H9 (cell line): ENCODE data around the gene FRY. TPM values are rescaled to one million over a fixed set of nuclear protein-coding genes. Genes with fewer than 3 reads are reported as not detected.

ENCODE experiments used
- DNase-seq: peaks from one replicate; pipeline ENCODE4 v3.0.0-alpha.2; 2017
- H2AFZ ChIP-seq: one replicate; pipeline ENCODE4 v1.6.1; 2013; ENCODE audit warnings: mild to moderate bottlenecking, low read length, control low read depth, moderate library complexity
- H2AK5ac ChIP-seq: 2 replicates; pipeline ENCODE4 v1.6.1; 2013; ENCODE audit warnings: low read length, control low read depth, mixed read lengths; ENCODE audit not compliant: insufficient read length
- H2BK120ac ChIP-seq: one replicate; pipeline ENCODE4 v1.6.1; 2013; ENCODE audit warnings: low read depth, mild to moderate bottlenecking, low read length, control low read depth, inconsistent platforms; ENCODE audit not compliant: poor library complexity, severe bottlenecking
- H2BK12ac ChIP-seq: 2 replicates; pipeline ENCODE4 v1.6.1; 2013; ENCODE audit warnings: low read length, control low read depth, mixed read lengths, low read depth; ENCODE audit not compliant: insufficient read length
- H2BK15ac ChIP-seq: 2 replicates; pipeline ENCODE4 v1.6.1; 2013; ENCODE audit warnings: low read depth, low read length, control low read depth
- H2BK20ac ChIP-seq: one replicate; pipeline ENCODE4 v1.6.1; 2013; ENCODE audit warnings: low read depth, mild to moderate bottlenecking, low read length, control low read depth, inconsistent platforms; ENCODE audit not compliant: poor library complexity, severe bottlenecking
- H2BK5ac ChIP-seq: 2 replicates; pipeline ENCODE4 v1.6.1; 2013; ENCODE audit warnings: low read length, control low read depth, mixed read lengths; ENCODE audit not compliant: insufficient read length
- H3K14ac ChIP-seq: 2 replicates; pipeline ENCODE4 v1.6.1; 2013; ENCODE audit warnings: low read length, control low read depth; ENCODE audit not compliant: insufficient read depth
- H3K18ac ChIP-seq: 2 replicates; pipeline ENCODE4 v1.6.1; 2013; ENCODE audit warnings: low read depth, mild to moderate bottlenecking, mixed read lengths, low read length, control low read depth; ENCODE audit not compliant: insufficient read length
- H3K23ac ChIP-seq: 2 replicates; pipeline ENCODE4 v1.6.1; 2013; ENCODE audit warnings: low read length, control low read depth, mixed read lengths, low read depth; ENCODE audit not compliant: insufficient read length
- H3K23me2 ChIP-seq: 2 replicates; pipeline ENCODE4 v1.6.1; 2013; ENCODE audit warnings: low read depth, mild to moderate bottlenecking, mixed read lengths, low read length, control low read depth; ENCODE audit not compliant: insufficient read length, poor library complexity, severe bottlenecking
- H3K27ac ChIP-seq: 2 replicates; pipeline ENCODE4 v1.5.1; 2013; ENCODE audit warnings: low read length, control low read depth, mixed read lengths, low read depth; ENCODE audit not compliant: insufficient read length
- H3K27me3 ChIP-seq: 2 replicates; pipeline ENCODE4 v1.6.1; 2013; ENCODE audit warnings: low read length, control low read depth, inconsistent platforms; ENCODE audit not compliant: insufficient read depth
- H3K4ac ChIP-seq: 2 replicates; pipeline ENCODE4 v1.6.1; 2013; ENCODE audit warnings: low read depth, mild to moderate bottlenecking, control low read depth, inconsistent platforms, low read length, moderate library complexity
- H3K4me1 ChIP-seq: 2 replicates; pipeline ENCODE4 v1.6.1; 2013; ENCODE audit warnings: low read length, control low read depth, inconsistent platforms; ENCODE audit not compliant: insufficient read depth
- H3K4me2 ChIP-seq: 2 replicates; pipeline ENCODE4 v1.6.1; 2013; ENCODE audit warnings: low read length, control low read depth, mixed read lengths; ENCODE audit not compliant: insufficient read length, insufficient read depth
- H3K56ac ChIP-seq: 2 replicates; pipeline ENCODE4 v1.6.1; 2013; ENCODE audit warnings: low read depth, mild to moderate bottlenecking, mixed read lengths, low read length, control low read depth; ENCODE audit not compliant: insufficient read length
- H3K79me1 ChIP-seq: 2 replicates; pipeline ENCODE4 v1.6.1; 2013; ENCODE audit warnings: low read depth, mild to moderate bottlenecking, moderate library complexity, low read length, control low read depth, inconsistent platforms; ENCODE audit not compliant: insufficient read depth, poor library complexity, severe bottlenecking
- H3K79me2 ChIP-seq: 2 replicates; pipeline ENCODE4 v1.6.1; 2013; ENCODE audit warnings: low read length, control low read depth, inconsistent platforms; ENCODE audit not compliant: insufficient read depth
- H3K9ac ChIP-seq: 2 replicates; pipeline ENCODE4 v1.6.1; 2013; ENCODE audit warnings: low read length, control low read depth, mixed read lengths; ENCODE audit not compliant: insufficient read length; ENCODE audit errors: extremely low read depth
- H3K9me3 ChIP-seq: one replicate; pipeline ENCODE4 v1.6.1; 2013; ENCODE audit warnings: low read depth, low read length, inconsistent platforms; ENCODE audit not compliant: control insufficient read depth
- H3T11ph ChIP-seq: one replicate; pipeline ENCODE4 v1.6.1; 2013; ENCODE audit warnings: mild to moderate bottlenecking, low read length, control low read depth, inconsistent platforms
- H4K20me1 ChIP-seq: one replicate; pipeline ENCODE4 v1.6.1; 2013; ENCODE audit not compliant: control insufficient read depth, insufficient read length, insufficient read depth
- H4K5ac ChIP-seq: 2 replicates; pipeline ENCODE4 v1.6.1; 2013; ENCODE audit warnings: low read depth, mild to moderate bottlenecking, mixed read lengths, low read length, control low read depth; ENCODE audit not compliant: insufficient read length
- H4K8ac ChIP-seq: replicated peaks from 2 replicates; pipeline ENCODE4 v1.6.1; 2013; ENCODE audit warnings: low read length, control low read depth, mixed read lengths, low read depth; ENCODE audit not compliant: insufficient read length
- H4K91ac ChIP-seq: 2 replicates; pipeline ENCODE4 v1.6.1; 2013; ENCODE audit warnings: low read depth, mild to moderate bottlenecking, moderate library complexity, mixed read lengths, low read length, control low read depth; ENCODE audit not compliant: insufficient read length
- H3K27ac Mint-ChIP-seq, 3 experiments: 2 replicates in 2 of 3; 3 replicates in 1 of 3; pipeline ENCODE4 v1.8.0; 2020 to 2021; ENCODE audit warnings: mixed read lengths in 3 of 3, mild to moderate bottlenecking in 1 of 3, moderate library complexity in 1 of 3
- H3K27me3 Mint-ChIP-seq: 2 replicates; pipeline ENCODE4 v1.8.0; 2021; ENCODE audit warnings: low read depth, mild to moderate bottlenecking, moderate library complexity, mixed read lengths
- H3K36me3 Mint-ChIP-seq, 3 experiments: 2 replicates in 2 of 3; 3 replicates in 1 of 3; pipeline ENCODE4 v1.8.0; 2020 to 2021; ENCODE audit warnings: low read depth in 3 of 3, mixed read lengths in 3 of 3; ENCODE audit not compliant: insufficient read depth in 1 of 3
- H3K4me1 Mint-ChIP-seq, 2 experiments: 2 replicates each; pipeline ENCODE4 v1.8.0; 2020; ENCODE audit warnings: mixed read lengths in 2 of 2
- H3K4me3 Mint-ChIP-seq, 2 experiments: 2 replicates in 1 of 2; 3 replicates in 1 of 2; pipeline ENCODE4 v1.8.0; 2020 to 2021; ENCODE audit warnings: mild to moderate bottlenecking in 2 of 2, mixed read lengths in 2 of 2, moderate library complexity in 1 of 2
- H3K9me3 Mint-ChIP-seq, 2 experiments: 2 replicates in 1 of 2; 3 replicates in 1 of 2; pipeline ENCODE4 v1.8.0; 2020; ENCODE audit warnings: mild to moderate bottlenecking in 2 of 2, mixed read lengths in 2 of 2, moderate library complexity in 1 of 2
- CTCF ChIP-seq: fragments of 200-600 bp; sonication (generic); conservative IDR thresholded peaks from 3 replicates; pipeline ENCODE4 v1.8.0; 2021; ENCODE audit warnings: antibody characterized with exemption, mild to moderate bottlenecking
- total RNA-seq: library from RNA; stranded (reverse); gene quantifications from 2 replicates; pipeline ENCODE4 v1.2.1, GENCODE V29; 2021

FRY gene
- total RNA-seq, 1 experiment from 2014 or later = 5.2 TPM

GRCh38 chr13:32105653-32106313 lies 74.2 kb downstream of the FRY start:
- H3K79me1 ChIP-seq = no peaks in the 10 kb centered on the region
- H3K27me3 Mint-ChIP-seq = no peaks in the 10 kb centered on the region
- H3K4ac ChIP-seq = no peak overlapping the region
- H3K56ac ChIP-seq = no peak overlapping the region
- H3K4me3 Mint-ChIP-seq = no peak overlapping the region
- no peak overlapping the region for H3K18ac ChIP-seq
- H3K9me3 Mint-ChIP-seq = no peaks in the 10 kb centered on the region; a peak in 2 of 5 replicates
- no peak overlapping the region for H3K9ac ChIP-seq
- H3K4me1 Mint-ChIP-seq = no peaks in the 10 kb centered on the region
- H3K14ac ChIP-seq = no peak overlapping the region
- H3K23ac ChIP-seq = no peak overlapping the region
- TF ChIP-seq CTCF = no peak
- no peak overlapping the region for H4K5ac ChIP-seq
- no peak overlapping the region for H2BK12ac ChIP-seq
- no peak overlapping the region for H2BK15ac ChIP-seq
- H3K27me3 ChIP-seq = no peaks in the 10 kb centered on the region
- H2AFZ ChIP-seq = no peak overlapping the region
- H4K20me1 ChIP-seq = no peaks in the 10 kb centered on the region
- no peak for DNase-seq
- no peak overlapping the region for H2BK5ac ChIP-seq
- H3K36me3 Mint-ChIP-seq = peaks cover 0 to 1% (median 0%) of the 10 kb centered on the region in 3 experiments; a peak in 3 of 7 replicates
- H3K23me2 ChIP-seq = no peaks in the 10 kb centered on the region
- no peak overlapping the region for H2BK120ac ChIP-seq
- no peak overlapping the region for H4K8ac ChIP-seq
- no peaks in the 10 kb centered on the region for H3K9me3 ChIP-seq
- H3T11ph ChIP-seq = no peak overlapping the region
- H3K4me1 ChIP-seq = no peaks in the 10 kb centered on the region
- H3K4me2 ChIP-seq = no peak overlapping the region
- H3K79me2 ChIP-seq = no peaks in the 10 kb centered on the region; the same call in 1 of the 2 replicates
- H2AK5ac ChIP-seq = no peak overlapping the region
- no peak overlapping the region for H3K27ac ChIP-seq
- H2BK20ac ChIP-seq = no peak overlapping the region
- H3K27ac Mint-ChIP-seq = no peak overlapping the region
- no peak overlapping the region for H4K91ac ChIP-seq
